Esophagus muscularis mucosa (tissue), 4 donors: Measurements from ENCODE around the gene NAPG. TPM values are rescaled to one million over a fixed set of nuclear protein-coding genes. Genes with fewer than 3 reads are reported as not detected.

Experiments
- DNase-seq: peaks from one replicate; pipeline ENCODE4 v3.0.0-alpha.2; 2017; ENCODE audit errors: extremely low spot score
- H3K27ac ChIP-seq, 4 donors: fragments of 200-600 bp; sonication (generic); replicated peaks in 1 of 4; 1 replicate in 3 of 4; 2 replicates in 1 of 4; pipeline ENCODE4 v1.5.1; 2016 to 2019; ENCODE audit warnings: mild to moderate bottlenecking in 1 of 4
- H3K27me3 ChIP-seq, 4 donors: fragments of 200-600 bp; sonication (generic); one replicate each; pipeline versions ENCODE4 v1.5.1 to v1.6.0; 2016 to 2019
- H3K36me3 ChIP-seq, 4 donors: fragments of 200-600 bp; sonication (generic); one replicate each; pipeline ENCODE4 v1.5.1; 2016 to 2019
- H3K4me1 ChIP-seq, 4 donors: fragments of 200-600 bp; sonication (generic); one replicate each; pipeline ENCODE4 v1.5.1; 2016 to 2019
- H3K4me3 ChIP-seq, 4 donors: fragments of 200-600 bp; sonication (generic); 1 replicate in 2 of 4; 2 replicates in 2 of 4; pipeline ENCODE4 v1.5.1; 2016 to 2019; ENCODE audit warnings: mild to moderate bottlenecking in 4 of 4, moderate library complexity in 1 of 4
- H3K9me3 ChIP-seq, 4 donors: fragments of 200-600 bp; sonication (generic); 1 replicate in 3 of 4; 2 replicates in 1 of 4; pipeline ENCODE4 v1.5.1; 2016 to 2019
- CTCF ChIP-seq, 3 experiments: fragments of 200-600 bp in 2 of 3; fragments of 450-650 bp in 1 of 3; sonication (generic) in 2 of 3; IDR thresholded peaks; one replicate each; pipeline ENCODE4 v1.5.1; 2017 to 2019; ENCODE audit warnings: antibody characterized with exemption in 3 of 3, mild to moderate bottlenecking in 2 of 3, moderate library complexity in 1 of 3
- EP300 ChIP-seq: sonication (generic); formaldehyde crosslinking; IDR thresholded peaks from one replicate; pipeline ENCODE4 v1.6.1; 2017; ENCODE audit warnings: antibody characterized with exemption
- POLR2A ChIP-seq: fragments of 450-650 bp; IDR thresholded peaks from one replicate; pipeline ENCODE4 v1.6.1; 2017; ENCODE audit warnings: antibody characterized with exemption, moderate library complexity, mild to moderate bottlenecking, low read depth
- POLR2AphosphoS5 ChIP-seq, 2 donors: sonication (generic); formaldehyde crosslinking; IDR thresholded peaks; one replicate each; pipeline ENCODE4 v1.6.1; 2017; ENCODE audit warnings: antibody characterized with exemption in 2 of 2
- WGBS: methylation state at CpG from one replicate; pipeline ENCODE4 v1.1.5; 2018; 5-methylcytosine and 5-hydroxymethylcytosine counted together
- intact Hi-C: fragments of 100-400 bp; cut with DNase I; formaldehyde crosslinking; loops from one replicate; pipeline ENCODE4 v1.15.1; 2023
- total RNA-seq, 4 donors: library from RNA; depleted of rRNA; stranded (reverse); fragments of >200 nt; gene quantifications; one replicate each; pipeline versions ENCODE4 v1.1.0 to v1.2.1, GENCODE V29; 2016

The NAPG gene
- total RNA-seq, 4 donors from 2014 or later: 32.1 to 39.5 (median 34.7) TPM

- Histone ChIP-seq H3K4me3 (peak overlapping the region; percentile 82 to 99 (median 92)), H3K9me3 (no peaks in the 10 kb centered on the region), H3K4me1 (peaks cover 29 to 54% (median 44%) of the 10 kb centered on the region in 4 donors), H3K27me3 (no peaks in the 10 kb centered on the region), H3K27ac (peak overlapping the region; percentile 89 to 97 (median 94)), H3K36me3 (no peaks in the 10 kb centered on the region)
- WGBS: 0% methylated on average over 3 of the region's 11 CpGs
- intact Hi-C loops: loop anchor here (10.0 kb wide), 1 partner anchor 522 kb away; no protein-coding TSS in a partner anchor
- TF ChIP-seq POLR2AphosphoS5 (IDR thresholded peaks at IDR 0.05) (no peak), CTCF (IDR thresholded peaks at IDR 0.05) (no peak), POLR2A (no peak)
- DNase-seq: no peak
Observed at GRCh38 chr18:10526561-10526949, 728 bp downstream of the NAPG start.

- Histone ChIP-seq H3K4me1 (peaks cover 29 to 54% (median 44%) of the 10 kb centered on the region in 4 donors), H3K9me3 (no peaks in the 10 kb centered on the region), H3K36me3 (no peaks in the 10 kb centered on the region), H3K27me3 (no peaks in the 10 kb centered on the region), H3K27ac (no peak overlapping the region), H3K4me3 (no peak overlapping the region)
- intact Hi-C loops: loop anchor here (10.0 kb wide), 1 partner anchor 524 kb away; no protein-coding TSS in a partner anchor
- DNase-seq: no peak
- TF ChIP-seq POLR2A (no peak), CTCF (IDR thresholded peaks at IDR 0.05) (no peak), POLR2AphosphoS5 (IDR thresholded peaks at IDR 0.05) (no peak), EP300 (no peak)
- WGBS: 88% methylated on average over 3 of the region's 3 CpGs
Observed at GRCh38 chr18:10528439-10528838, 2.6 kb downstream of the NAPG start.

GRCh38 chr18:10530002-10530401 lies 4.2 kb downstream of the NAPG start:
- Histone ChIP-seq H3K4me1 (peaks cover 29 to 51% (median 42%) of the 10 kb centered on the region in 4 donors), H3K4me3 (no peak overlapping the region), H3K27ac (no peak overlapping the region), H3K27me3 (no peaks in the 10 kb centered on the region), H3K36me3 (peaks cover 0 to 4% (median under 1%) of the 10 kb centered on the region in 4 donors), H3K9me3 (no peaks in the 10 kb centered on the region)
- intact Hi-C loops: no loop called here
- DNase-seq: no peak
- 86% methylated on average over 3 of the region's 3 CpGs for WGBS
- no peak for TF ChIP-seq POLR2A
- TF ChIP-seq EP300: no peak
- no peak for TF ChIP-seq POLR2AphosphoS5 (IDR thresholded peaks at IDR 0.05)
- TF ChIP-seq CTCF (IDR thresholded peaks at IDR 0.05): no peak

GRCh38 chr18:10530852-10531251 lies 5.0 kb downstream of the NAPG start:
- Histone ChIP-seq H3K36me3 (peaks cover 0 to 9% (median 3%) of the 10 kb centered on the region in 4 donors), H3K9me3 (no peaks in the 10 kb centered on the region), H3K4me3 (no peak overlapping the region), H3K27ac (no peak overlapping the region), H3K27me3 (no peaks in the 10 kb centered on the region), H3K4me1 (peaks cover 29 to 44% (median 37%) of the 10 kb centered on the region in 4 donors)
- 95% methylated on average over 3 of the region's 3 CpGs for WGBS
- no peak for TF ChIP-seq CTCF (IDR thresholded peaks at IDR 0.05)
- no peak for TF ChIP-seq POLR2A
- TF ChIP-seq POLR2AphosphoS5 (IDR thresholded peaks at IDR 0.05): no peak
- intact Hi-C loops: no loop called here
- DNase-seq: no peak

- Histone ChIP-seq H3K4me3 (no peak overlapping the region), H3K36me3 (peaks cover 0 to 18% (median 3%) of the 10 kb centered on the region in 4 donors), H3K4me1 (peaks cover 15 to 27% (median 21%) of the 10 kb centered on the region in 4 donors), H3K27ac (no peak overlapping the region), H3K9me3 (no peaks in the 10 kb centered on the region), H3K27me3 (no peaks in the 10 kb centered on the region)
- DNase-seq: no peak
- no peak for TF ChIP-seq POLR2A
- no peak for TF ChIP-seq POLR2AphosphoS5 (IDR thresholded peaks at IDR 0.05)
- no peak for TF ChIP-seq EP300
- TF ChIP-seq CTCF (IDR thresholded peaks at IDR 0.05): no peak
- WGBS: 99% methylated on average over 2 of the region's 2 CpGs
- intact Hi-C loops: no loop called here
Observed at GRCh38 chr18:10533111-10533510, 7.3 kb downstream of the NAPG start.
